ENCODE measurements around the gene PPP1R13B. TPM values are rescaled to one million over a fixed set of nuclear protein-coding genes. Genes with fewer than 3 reads are reported as not detected.

The PPP1R13B gene
- total RNA-seq, 1 experiment from 2014 or later, result 10.3 TPM

DNA sequence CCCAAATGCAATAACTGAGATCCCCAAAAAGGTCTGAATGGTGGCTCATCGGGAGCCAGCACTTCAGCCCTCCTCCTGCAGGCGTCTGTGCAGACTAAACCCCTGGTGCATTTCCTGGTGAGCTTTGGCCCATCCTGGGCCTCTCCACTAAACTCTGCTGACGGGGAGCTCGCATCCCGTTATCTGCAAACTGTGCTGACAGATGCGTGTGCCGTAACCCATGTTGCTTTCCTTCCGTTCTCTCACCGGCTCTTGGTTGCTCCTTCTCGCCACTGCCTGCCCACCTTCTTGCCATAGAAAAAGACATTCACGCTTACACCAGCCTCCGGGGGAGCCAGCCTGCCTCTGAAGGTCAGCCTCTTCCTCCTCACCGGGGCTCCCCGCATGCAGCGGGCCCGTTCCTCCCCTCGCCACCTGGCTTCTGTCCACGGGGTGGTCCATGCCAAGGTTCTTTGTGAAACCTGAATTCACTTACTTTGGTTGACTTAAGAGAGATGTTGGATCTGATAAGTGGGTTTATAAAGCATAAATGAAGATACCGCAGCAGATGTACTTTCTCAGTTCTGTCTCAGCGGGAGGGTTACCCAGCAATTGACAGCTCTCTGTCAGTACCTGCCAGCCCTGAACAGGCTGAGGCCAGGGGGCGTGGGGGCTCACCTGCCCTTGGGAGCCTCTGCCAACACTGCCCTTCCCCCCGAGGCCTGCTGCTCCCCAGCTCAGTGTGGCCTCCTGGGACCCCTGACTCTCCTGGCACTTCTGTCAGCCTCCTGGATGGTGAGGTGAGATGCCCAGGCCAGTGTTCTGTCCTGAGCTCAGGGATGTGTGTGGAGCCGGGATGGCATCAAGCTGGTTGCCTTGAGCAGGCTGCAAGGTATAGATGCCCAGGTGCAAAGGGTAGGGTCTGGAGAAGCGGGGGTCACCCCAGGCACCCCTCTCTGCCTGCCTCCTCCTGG, 117.6 kb downstream of the PPP1R13B start:
- Mint-ChIP-seq H3K9me3 (no peaks in the 10 kb centered on the region), H3K27me3 (ENCODE audit: low read depth) (no peaks in the 10 kb centered on the region), H3K4me1 (no peaks in the 10 kb centered on the region), H3K27ac (no peak overlapping the region), H3K36me3 (peaks cover 20% of the 10 kb centered on the region), H3K4me3 (no peak overlapping the region)
- DNase-seq (ENCODE audit: low spot score) (no peak), ATAC-seq (no peak)
- ChIA-PET POLR2A (no interaction called here), CTCF (no interaction called here)
- TF ChIP-seq, protein P1, sequence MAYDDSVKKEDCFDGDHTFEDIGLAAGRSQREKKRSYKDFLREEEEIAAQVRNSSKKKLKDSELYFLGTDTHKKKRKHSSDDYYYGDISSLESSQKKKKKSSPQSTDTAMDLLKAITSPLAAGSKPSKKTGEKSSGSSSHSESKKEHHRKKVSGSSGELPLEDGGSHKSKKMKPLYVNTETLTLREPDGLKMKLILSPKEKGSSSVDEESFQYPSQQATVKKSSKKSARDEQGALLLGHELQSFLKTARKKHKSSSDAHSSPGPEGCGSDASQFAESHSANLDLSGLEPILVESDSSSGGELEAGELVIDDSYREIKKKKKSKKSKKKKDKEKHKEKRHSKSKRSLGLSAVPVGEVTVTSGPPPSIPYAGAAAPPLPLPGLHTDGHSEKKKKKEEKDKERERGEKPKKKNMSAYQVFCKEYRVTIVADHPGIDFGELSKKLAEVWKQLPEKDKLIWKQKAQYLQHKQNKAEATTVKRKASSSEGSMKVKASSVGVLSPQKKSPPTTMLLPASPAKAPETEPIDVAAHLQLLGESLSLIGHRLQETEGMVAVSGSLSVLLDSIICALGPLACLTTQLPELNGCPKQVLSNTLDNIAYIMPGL (CRISPR knock-in tag; IDR thresholded peaks at IDR 0.05), result no peak
- TF ChIP-seq AFF4 (CRISPR knock-in tag; IDR thresholded peaks at IDR 0.05; ENCODE audit: borderline replicate concordance), result no peak
- TF ChIP-seq HMGA2 (CRISPR knock-in tag; IDR thresholded peaks at IDR 0.05), result no peak
- no peak for TF ChIP-seq SMAD3 (CRISPR knock-in tag; IDR thresholded peaks at IDR 0.05; ENCODE audit: borderline replicate concordance)
- no peak for TF ChIP-seq MXD4 (CRISPR knock-in tag; IDR thresholded peaks at IDR 0.05; ENCODE audit: borderline replicate concordance)
- TF ChIP-seq ZBTB21 (CRISPR knock-in tag; IDR thresholded peaks at IDR 0.05; ENCODE audit: borderline replicate concordance), result no peak
- no peak for TF ChIP-seq ZNF232 (CRISPR knock-in tag; IDR thresholded peaks at IDR 0.05)
- TF ChIP-seq ZNF532 (CRISPR knock-in tag; IDR thresholded peaks at IDR 0.05; ENCODE audit: borderline replicate concordance), result no peak
- no peak for TF ChIP-seq OVOL2 (CRISPR knock-in tag; IDR thresholded peaks at IDR 0.05; ENCODE audit: borderline replicate concordance)
- TF ChIP-seq FOXJ3 (CRISPR knock-in tag; IDR thresholded peaks at IDR 0.05; ENCODE audit: borderline replicate concordance), result no peak
- TF ChIP-seq NFYB (CRISPR knock-in tag; conservative IDR thresholded peaks at IDR 0.05; ENCODE audit: low read depth), result no peak
- no peak for TF ChIP-seq PREB (CRISPR knock-in tag; IDR thresholded peaks at IDR 0.05; ENCODE audit: borderline replicate concordance)
- TF ChIP-seq GRHL2 (CRISPR knock-in tag; IDR thresholded peaks at IDR 0.05; ENCODE audit: insufficient replicate concordance, severe bottlenecking), result no peak
- no peak for TF ChIP-seq ETV6 (CRISPR knock-in tag; IDR thresholded peaks at IDR 0.05)

Measured in WTC11 (cell line).